COLO829 (cell line): ENCODE results near the gene ELL.

Experiments
- DNase-seq: peaks from one replicate; pipeline ENCODE4 v3.0.0; 2012; ENCODE audit warnings: low spot score

The ELL gene

DNA sequence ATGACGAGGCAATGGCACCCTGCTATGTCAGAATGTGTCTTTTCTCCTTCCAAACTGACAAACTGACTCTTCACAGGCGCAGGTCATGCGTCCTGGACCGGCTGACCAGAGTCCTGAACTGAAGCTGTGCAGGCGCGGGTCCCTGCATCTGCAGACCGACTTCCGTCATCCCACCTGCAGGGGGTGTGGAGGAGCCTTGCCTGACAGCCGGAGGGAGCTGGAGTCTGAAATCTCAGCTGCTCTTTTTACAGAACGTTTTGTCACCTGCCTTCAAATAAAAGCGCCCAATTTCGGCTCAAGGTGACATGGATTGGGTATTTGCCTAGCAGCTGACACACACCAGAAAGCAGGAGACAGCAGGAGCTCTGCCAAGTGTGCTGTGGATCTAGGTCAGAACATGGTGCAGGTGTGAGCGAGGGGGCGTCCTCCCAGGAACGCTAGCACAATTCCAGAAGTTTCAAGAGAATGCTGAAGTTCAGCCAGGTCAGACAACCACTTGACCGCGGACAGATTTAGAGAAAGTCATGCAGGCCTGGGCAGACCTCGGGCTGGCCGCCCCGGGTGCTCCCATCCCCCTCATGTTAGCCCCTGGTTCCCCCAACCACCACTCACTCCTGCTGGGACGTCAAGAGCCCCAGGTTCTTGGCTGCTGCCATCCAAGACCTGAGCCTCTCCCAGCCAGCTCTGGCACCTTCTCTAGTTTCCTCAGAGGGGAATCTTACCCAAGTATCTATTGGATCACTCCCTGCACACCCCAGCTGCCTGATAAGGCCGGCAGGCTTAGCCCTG lies 32.8 kb downstream of the ELL start:
- DNase-seq = no peak

DNA sequence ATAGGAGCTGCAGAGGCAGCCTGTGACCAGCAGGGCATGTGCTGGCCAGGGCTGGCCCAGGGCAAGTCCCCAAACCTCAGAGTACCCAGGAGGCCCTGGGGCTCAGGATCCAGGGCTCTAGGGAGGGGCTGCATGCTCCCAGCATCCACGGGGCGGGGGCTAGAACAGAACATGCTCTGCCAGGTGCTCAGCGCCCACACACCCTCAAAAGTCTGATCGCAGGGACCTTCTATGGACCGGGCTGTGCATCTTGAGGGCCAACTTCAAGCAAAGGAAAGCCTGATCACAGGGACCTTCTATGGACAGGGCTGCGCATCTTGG lies 33.5 kb downstream of the ELL start:
- no peak for DNase-seq

DNA sequence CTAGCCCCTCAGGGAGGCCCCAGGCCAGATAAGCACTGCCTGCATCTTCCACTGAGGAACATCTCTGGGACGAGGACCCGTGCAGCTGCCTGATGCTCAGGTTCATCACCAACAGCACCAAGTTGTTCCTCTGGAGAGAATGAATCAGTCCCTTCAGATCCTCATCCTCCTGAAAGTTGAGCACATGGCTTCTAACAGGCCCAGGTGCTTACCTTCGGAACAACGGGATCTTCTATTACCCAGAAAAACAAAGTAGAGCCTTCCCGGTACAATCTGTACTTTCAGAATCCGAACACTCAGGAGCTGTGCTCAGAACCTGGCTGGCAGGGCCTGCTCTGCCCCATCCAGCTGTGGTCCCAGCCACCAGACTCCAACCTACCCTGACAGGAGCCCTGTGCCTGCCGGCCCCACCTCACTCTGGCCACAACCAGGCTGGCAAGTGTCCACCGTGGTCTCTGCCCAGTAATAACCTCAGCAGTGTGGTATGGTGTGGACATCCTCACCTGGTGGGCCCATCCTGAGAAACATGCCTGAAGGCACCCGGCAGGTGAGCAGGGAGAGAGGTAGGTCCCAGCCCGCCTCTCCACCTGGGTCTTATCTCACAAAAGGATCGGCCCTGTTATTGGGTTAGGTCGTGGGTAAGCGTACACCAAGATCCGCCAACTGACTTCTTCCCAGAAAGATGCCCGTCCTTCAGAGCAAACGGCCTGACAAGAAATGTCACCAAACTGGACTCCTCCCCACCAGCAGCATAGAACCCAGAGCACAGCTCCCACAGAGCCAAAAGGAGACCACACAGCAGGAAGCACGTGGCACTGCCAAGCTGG lies 34.1 kb downstream of the ELL start:
- peak; percentile 22 for DNase-seq

DNA sequence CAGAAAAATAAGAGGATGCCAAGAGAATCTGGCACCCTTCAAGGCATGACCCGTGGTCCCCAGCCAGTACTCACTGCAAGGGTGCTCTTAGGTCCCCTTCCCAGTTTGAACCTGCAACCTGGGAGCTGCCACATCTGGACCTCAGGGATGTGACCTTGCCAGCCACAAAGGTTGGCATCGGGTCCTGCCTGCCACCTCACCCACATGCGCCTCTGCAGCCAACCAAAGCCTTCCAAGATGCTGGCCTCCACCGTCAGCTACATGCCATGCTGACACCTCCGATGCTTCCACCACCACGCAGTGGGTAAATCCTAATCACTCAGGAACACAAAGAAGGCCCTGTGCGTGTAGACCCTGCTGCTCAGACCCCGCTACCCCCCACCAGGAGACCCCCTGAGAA lies 35.1 kb downstream of the ELL start:
- no peak for DNase-seq

DNA sequence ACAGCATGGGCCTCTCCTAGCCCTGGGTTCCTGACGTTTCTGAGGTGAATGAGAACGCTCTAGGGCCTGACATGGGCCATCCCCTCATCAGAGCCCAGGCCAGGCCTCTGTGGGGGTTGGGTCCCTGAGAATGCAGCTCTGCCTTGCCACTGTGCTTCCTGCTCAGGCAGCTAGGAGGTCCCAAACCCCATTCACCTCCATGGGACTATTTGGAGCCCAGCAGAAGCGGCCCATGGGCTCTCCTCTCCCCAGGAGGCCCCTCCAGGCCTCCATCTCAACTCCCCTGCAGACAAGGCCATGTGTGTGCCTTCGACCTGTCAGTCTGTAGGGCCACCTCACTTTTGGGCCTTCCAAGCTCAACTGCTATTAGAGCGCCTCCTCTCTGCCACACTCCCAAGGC lies 36.9 kb downstream of the ELL start:
- DNase-seq = no peak

DNA sequence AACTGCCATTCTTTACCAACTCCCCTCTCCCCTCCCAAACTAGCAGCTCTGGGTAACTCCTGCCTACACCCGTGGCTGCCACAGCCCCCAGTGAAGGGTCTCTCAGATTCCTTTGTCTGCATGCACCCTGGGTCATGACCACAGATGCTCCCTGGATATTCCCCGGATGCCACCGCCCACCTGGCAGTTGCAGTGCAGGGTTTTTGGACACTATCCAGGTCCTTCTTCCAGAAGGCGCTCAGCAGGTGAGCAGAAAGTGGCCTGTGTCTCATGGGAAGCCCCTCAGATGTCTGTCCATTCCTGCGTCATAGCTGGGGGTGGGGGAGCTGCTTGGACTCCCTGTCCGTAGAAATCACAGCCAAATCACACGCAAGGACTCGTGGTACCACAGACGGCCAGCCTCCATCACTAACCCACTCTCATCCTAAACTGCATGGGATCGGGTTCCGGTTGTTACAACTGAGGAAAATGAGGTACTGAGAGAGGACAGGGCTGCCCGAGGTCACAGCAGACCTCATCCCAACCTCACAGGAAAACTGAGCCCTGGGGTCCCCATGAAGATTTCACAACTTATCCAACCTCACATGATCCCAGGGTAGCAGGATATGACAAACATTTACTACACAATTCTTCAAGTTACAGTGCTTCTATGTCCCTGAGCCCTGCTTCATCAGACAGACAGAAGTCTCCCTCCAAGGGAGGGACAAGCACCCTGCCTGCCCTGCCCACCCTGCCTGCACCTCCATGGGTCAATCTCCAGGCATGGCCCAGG lies 38.6 kb downstream of the ELL start:
- no peak for DNase-seq

DNA sequence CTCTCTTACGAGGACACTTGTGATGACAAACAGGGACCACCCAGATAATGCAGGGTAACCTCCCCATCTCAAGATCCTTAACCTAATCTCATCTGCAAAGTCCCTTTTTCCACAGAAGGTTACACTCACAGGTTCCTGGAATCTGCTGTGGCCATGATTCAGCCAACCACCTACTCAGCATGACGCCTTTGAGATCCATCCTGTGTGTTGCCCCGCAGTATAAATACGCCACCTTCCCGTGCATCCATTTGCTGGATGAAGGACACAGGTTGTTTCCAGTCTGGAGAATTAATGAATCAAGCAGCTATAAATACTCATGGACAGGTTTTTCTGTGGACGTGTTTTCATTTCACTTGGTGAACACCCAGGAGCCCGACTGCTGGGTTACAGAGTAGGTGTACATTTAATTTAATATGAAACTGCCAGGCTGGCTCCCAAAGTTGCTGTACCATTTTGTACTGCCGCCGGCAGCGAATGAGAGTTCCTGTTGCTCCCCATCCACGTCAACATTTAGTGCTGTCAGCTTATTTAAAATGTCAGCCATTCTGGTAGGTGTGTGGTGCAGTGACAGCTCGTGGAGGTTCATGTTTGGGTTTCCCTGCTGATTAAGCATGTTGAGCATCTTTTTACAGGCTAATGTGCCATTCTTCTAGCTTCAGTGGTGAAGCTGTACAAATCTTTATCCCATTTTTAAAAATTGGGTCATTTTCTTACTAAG lies 40.2 kb downstream of the ELL start:
- DNase-seq = no peak

DNA sequence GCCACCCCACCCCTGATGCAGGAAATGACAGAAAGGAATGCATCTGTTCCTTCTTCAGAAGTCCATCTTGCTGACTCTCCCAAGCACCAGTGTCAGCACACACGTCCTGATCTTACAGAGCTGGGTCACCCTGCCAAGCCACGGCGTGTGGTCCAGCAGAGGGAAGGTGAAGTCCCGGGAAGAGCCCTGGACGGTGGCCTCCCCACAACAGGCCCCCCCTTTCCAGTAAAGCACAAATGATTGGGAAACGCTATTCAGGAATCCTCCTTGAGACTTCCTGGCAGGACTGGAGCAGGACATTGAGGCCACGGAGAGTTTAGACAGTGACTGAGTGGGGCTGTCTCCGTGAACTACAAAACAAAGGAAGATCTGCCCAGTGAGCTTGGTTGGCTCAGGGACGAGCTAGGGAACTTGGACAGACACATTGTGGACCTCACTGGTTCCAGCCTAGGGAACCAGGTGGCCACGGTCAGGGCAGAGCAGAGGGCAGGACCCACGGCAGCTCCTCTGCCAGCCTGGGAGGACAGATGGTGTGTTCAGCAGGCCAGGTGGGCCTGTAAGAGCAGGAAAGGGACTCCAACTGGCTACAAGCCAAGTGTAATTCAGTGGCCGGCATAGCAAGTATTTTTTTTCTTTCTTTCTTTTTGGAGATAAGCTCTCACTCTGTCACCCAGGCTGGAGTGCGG lies 41.7 kb downstream of the ELL start:
- DNase-seq = no peak

DNA sequence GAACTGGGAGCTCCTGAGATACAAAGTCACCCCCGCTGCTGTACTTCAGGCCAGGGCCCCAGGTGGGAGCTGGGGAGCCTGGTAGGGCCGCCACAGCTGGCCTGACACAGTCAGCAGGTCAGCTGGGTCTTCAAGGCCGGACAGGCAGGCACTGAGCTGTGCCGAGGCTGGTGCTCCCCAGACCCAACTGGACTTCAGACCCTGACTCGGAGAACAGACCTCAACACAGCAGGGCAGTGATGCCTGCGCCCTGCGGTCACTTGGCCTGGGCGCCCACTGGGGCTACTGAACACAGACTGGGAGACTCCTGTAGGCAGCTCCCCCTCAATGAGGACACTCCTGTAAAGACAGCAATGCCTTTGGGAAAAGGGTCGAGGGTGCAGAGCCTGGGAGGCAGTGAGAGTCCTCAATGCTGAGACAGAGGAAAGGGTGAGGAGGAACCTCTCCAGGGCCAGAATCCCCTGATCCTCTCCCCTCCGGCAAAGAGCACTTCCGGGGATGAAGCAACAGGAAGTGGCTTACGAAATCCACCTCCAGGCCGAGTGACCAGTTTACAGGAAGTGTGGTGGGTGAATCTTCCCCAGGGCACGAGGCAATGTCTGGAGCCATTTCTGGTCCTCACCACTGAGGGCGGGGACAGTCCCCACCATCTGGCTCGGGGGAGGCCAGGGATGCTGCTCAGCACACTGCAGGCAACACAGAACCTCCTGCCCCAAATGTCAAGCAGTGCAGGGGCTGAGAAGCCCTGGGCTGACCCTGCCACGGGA lies 43.1 kb downstream of the ELL start:
- peak; percentile 83 for DNase-seq

DNA sequence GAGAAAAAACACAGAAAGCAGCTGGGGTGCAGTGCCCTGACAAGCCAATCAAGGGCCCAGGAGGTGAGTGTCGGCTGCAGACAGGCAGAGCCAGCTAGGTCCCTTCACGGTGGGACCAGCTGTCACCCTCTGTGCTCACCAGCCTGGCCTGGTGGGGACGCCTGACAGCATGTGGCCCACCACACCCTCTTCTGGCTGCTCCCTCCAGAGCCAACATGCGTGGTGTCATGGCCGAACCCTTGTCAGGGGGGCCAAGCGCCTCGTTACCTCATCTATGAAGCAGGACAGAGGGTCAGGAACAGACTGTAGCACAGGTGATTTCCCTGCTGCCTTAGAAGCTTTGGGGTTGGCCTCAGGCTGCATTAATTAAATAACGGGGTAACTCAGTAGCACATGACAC lies 43.9 kb downstream of the ELL start:
- no peak for DNase-seq

DNA sequence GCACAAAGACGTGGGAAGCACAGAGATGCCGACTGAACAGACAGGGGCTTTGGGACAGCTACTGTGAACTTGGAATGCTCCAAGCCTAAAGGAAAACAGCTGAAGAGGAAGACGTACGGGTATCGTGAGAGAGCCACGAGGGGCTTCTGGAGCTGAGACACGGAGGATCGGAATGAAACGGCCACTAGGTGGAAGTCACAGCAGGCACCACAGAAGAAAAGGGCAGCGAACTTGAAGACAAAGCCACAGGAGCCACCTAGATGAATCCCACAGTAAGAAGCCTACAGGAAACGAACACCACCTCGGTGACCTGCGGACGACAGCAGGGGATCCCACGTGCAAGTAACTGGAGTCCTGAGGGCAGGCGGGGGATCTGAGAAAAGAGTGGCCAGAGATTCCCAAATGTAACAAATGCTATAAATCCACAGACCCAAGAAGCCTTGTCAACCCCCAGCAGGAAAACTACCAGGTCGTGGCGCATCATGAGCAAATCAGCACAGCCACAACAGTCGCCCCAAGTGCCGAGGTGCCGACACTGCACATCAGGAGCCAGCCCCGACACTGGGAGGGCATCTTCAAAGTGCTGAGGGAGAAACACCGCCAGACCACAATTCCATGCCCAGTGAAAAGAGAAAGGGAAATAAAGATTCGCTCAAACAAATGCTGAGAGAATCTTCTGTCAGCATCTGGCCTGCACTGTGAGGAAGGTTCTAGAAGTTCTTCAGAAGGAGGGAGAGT lies 44.7 kb downstream of the ELL start:
- DNase-seq = no peak

DNA sequence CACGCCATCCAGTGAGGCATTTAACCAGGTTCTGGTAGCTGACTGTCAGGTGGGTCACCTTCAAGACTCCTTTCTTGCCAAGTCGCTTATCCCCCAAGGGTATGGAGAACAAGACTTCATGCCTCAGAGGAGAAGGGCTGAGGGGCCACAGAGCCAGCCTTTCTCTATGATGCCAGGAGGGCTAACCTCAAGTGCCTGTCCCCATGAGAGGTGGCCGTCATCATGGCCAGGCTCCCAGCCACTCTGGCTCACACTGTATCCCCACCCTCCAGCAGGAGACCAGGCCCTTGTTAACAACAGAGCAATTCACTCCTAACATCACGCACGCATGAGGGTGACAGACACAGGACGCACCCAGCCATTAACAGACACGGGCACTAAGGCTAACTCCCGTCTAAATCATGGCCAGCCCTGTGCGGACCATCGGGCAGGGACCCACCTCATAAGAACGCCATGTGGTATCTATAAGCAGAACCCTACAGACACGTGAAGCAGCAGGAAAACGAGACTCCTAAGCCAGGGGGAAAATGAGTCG lies 45.3 kb downstream of the ELL start:
- no peak for DNase-seq

DNA sequence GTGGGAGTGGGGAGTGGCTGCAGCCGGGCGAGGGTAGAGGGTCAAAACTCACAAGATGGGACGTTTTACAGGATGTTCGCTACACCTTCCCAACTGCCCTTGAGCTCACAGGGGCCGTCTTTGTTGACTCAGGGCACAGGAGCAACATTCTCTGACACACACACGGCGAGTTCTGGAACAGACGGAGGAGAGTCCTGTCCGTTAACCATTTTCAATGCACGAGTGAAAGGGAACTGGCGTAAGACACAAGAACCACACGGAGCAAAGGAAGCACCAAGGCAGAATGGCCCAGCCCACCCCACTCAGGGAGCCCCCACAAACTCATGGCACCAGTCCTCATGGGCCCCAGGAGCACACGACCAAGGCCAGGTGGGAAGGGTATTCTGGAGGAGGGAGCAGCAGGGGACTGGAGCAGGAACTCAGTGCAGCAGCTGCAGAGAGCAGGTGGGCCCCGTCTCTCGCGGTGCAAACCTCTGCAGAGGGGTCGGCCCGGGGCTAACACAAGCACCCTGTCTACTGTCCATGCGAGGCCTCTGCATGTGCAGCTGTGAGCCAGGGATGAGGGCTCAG lies 46.0 kb downstream of the ELL start:
- no peak for DNase-seq

DNA sequence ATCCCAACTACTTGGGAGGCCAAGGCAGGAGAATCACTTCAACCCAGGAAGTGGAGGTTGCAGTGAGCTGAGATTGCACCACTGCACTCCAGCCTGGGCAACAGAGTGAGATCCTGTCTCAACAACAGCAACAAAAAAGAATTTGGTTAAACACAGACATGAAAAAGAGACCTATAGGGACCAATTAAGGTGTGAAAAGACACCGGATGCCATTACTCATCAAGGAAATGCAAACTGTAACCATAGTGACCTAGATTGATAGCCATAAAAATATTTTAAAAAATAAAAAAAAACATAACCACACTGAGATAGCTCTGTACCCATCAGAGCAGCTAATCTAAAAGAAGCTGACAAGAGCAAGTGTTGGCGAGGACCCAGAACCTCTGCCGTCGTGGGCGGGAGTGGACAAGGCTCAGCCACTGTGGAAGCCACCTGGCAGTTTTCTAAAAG lies 46.8 kb downstream of the ELL start:
- no peak for DNase-seq

DNA sequence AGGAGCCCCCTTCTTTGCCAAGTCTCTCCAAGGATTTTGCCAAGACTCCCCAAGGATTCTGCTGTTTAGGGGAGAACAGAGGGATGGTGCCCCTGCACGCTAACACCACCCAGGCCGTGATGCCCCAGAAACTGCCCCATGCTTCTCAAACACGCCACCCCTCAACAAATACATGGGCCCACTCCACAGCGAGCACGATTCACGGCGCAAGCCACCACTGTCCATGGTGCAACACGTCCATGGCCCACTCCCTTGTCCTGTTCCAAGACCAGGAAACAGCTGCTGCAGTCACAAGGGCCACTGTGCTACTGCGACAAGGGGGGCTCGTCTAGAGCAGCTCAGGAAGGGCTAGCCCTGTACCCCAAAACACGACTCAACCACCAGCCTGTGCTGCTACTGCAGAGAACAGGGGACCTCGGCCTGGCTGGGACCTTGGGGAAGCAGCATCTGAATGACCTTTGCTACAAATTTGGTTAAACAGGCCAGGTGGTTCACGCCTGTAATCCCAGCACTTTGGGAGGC lies 47.4 kb downstream of the ELL start:
- DNase-seq = no peak

DNA sequence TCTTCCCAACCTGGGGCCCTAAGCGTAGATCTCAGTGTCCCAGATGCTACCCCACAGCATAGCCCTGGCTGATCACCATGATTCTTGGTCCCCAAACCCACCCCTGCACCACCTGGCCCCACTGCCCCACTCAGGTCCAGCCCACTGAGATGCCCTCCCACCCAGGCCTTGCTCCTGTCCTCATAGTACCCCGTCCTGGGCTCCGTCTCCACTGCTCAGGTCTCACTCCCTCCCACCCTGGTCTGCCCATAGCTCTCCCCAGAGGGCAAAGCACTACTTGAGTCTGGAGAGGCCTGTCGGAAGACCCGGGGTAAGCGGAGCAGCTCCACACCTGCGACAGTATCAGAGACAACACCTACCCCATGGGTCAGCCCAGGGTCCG lies 48.2 kb downstream of the ELL start:
- no peak for DNase-seq

DNA sequence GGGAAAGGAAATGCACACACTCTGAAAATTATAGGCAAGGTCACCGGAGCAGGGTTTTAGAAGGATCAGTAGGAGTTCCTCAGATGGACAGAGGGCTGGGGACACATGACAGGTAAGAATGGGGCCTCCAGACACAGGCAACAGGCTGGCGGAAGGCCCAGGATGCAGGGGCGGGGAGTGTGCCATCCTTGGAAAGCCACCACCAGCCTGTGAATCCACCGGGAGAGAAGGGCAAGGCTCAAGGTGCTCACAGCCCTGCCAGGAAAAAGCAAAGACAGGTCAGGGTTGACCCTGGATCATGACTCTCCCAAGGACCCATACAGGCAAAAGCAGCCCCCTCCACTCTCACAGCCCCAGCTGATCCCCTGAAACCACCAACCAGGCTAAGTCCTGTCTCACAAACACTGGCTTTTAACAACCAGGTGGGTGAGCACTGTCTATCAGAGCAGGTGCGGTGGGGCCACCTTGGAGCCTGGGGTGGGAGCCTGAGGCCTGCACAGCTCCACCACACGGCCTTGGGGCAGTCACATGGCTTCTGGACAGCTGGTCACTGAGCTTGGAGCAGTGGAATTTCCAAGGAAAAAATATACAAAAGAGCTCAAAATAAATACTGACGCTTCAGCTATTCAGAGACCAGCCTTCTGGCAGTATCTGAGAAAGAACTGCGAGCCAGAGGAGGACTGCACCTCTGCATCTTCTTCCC lies 48.7 kb downstream of the ELL start:
- no peak for DNase-seq

DNA sequence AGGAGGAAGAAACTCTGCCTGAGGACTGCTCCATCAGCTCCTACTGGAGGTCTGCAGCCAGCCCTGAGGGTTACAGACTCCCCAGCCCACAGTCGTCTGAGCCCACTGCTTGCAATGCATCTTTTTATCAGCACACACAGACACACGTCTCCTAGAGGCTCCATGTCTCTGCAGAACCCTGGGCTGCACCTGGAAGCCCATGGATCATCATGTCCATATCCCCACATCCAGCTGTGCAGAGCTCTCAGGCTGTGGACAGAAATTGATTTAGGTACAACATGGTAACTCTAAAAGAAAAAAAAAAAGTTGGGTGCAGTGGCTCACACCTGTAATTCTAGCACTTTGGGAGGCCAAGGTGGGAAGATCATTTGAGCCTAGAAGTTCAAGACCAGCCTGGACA lies 51.1 kb downstream of the ELL start:
- no peak for DNase-seq
